ENCODE measurements around the gene SPINK5.

- TF ChIP-seq CTCF (IDR thresholded peaks at IDR 0.05) (no peak), POLR2A (IDR thresholded peaks at IDR 0.05; ENCODE audit: low read depth) (no peak), POLR2AphosphoS5 (IDR thresholded peaks at IDR 0.05) (no peak), EP300 (IDR thresholded peaks at IDR 0.05) (no peak)
These were observed 89.0 kb downstream of the SPINK5 start for GRCh38 chr5:148152781-148153180.
